GM13976 (cell line): ENCODE data around the gene ADAMTS2.
A peak's percentile ranks its signal among the peaks of the same experiment; 100 is the strongest.

Experiments used
- DNase-seq: peaks from one replicate; pipeline ENCODE4 v3.0.0; 2012; ENCODE audit warnings: low spot score
- in situ Hi-C: fragments of 300-500 bp; cut with MboI; formaldehyde crosslinking; loops from one replicate; pipeline ENCODE4 v1.12.0; 2022; ENCODE audit warnings: low sequenced_read_pairs, mixed read lengths, inconsistent platforms; ENCODE audit not compliant: unreplicated experiment
- TF ChIP-seq, protein P1 (sequence below): IDR thresholded peaks from 2 replicates; pipeline ENCODE4 v1.5.1; 2012; ENCODE audit warnings: borderline replicate concordance, mild to moderate bottlenecking; ENCODE audit not compliant: insufficient read depth; ENCODE audit errors: extremely low read depth, missing control alignments, control extremely low read depth

ADAMTS2 gene

DNA sequence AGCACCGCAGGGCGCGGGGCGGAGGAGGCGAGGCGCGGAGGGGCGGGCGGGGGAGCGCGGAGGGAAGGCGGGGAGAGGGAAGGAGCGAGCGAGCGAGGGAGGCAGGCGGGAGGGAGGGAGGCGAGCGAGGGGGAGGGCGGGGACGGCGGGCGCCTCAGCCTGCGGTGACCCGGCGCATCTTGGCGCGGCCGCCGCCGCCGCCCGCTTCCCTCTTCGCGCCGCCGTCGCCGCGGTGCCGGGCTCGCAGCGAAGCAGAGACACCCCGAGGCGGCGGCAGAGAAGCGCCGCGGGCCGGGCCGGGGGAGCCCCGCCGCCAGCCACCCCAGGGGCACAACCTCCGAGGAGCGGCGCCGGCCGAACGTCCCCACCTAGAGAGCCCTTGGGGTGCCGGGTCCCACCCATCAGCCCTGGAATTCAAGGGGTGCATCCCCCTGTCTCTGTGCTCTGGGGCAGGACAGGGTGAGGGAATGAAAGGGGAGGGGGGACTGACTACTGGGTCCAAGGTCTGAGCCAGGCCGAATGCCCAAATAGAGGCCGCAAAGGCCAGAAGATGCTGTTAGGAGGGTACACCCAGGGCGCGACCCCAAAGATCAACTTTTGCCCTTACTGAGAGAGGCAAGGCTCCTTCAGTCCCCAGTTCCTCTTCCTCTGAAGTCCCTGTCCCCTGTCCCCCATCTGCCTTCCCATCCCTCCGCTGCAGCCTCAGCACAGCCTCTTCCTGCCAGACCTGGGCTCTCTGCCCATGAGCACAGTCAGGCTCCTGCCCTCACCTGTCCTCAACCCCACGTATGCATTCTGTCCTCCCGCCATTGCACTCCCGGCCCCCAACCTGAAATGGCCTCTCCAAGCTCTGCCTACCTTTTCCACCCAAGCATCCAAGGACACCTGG lies at the start of gene ADAMTS2:
Gene ADAMTS2 (minus strand): TSS at position 29 of the 889 bp plus-strand sequence. CDS start 133 bp downstream, outside the sequence.
- in situ Hi-C loops, result no loop called here
- no peak for DNase-seq
- TF ChIP-seq, protein P1, sequence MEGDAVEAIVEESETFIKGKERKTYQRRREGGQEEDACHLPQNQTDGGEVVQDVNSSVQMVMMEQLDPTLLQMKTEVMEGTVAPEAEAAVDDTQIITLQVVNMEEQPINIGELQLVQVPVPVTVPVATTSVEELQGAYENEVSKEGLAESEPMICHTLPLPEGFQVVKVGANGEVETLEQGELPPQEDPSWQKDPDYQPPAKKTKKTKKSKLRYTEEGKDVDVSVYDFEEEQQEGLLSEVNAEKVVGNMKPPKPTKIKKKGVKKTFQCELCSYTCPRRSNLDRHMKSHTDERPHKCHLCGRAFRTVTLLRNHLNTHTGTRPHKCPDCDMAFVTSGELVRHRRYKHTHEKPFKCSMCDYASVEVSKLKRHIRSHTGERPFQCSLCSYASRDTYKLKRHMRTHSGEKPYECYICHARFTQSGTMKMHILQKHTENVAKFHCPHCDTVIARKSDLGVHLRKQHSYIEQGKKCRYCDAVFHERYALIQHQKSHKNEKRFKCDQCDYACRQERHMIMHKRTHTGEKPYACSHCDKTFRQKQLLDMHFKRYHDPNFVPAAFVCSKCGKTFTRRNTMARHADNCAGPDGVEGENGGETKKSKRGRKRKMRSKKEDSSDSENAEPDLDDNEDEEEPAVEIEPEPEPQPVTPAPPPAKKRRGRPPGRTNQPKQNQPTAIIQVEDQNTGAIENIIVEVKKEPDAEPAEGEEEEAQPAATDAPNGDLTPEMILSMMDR, result no peak

DNA sequence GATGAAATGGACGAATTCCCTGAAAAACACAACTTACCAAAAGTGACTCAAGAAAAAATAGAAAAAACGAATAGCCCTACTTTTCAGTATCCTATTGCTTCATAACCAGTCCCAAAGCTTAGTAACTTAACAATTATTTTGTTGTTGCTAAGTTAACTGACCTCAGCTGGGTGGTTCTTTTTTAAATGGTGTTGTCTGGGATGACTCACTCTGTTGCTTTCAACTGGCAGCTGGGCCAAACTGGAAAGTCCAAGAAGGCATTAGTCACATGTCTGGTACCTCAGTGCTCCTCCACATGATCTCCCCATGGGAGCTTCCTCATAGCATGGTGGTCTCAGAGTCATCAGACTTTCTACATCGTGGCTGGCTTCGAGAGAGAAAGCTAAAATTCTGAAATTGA lies 47.8 kb upstream of the ADAMTS2 start:
- in situ Hi-C loops, result no loop called here
- DNase-seq, result no peak
- TF ChIP-seq, protein P1, result no peak

DNA sequence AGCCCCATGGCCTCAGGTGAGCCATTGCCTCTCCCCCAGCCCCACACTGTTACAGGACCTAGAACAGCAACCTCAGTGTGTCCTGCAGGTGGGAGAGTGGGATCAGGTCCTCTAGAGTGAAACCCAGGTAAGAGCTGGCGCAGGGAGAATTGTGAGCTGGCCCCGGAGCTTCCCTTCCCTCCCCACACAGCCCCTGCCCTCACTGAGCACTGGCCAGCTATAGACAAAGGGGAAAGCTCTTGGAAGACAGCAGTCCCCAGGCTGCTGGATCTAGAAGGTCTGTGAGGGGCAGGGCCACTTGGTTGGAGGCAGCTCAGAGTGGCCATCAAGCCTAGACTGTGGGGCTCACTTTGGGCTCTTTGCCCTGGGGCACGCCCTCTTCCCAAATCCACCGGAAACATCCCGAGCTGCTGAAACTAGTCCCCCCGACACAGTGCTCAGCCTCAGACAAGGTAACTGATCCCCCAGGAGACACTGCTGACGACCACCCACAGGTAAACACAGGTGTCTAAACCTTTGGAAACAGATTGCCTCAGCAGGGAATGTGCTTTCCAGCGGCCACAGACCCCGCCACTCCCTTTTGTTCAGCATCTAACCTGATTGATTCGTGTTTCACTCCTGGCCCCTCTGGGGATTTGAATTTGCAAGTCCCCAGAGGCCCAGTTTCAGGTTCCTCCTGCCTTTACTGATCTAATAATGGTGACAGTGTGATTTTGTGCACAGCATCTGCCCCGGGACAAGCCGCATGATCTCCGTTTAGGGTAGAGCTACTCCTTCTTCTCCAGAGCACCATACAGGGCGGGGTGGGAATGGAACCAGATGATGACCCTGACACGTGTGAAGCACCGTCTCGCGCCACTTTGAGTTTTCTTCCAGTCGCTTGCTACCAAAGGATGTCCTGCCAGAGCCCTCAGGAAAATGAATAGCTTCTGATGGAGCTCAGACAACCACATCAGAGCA lies 42.2 kb upstream of the ADAMTS2 start:
- DNase-seq, result no peak
- TF ChIP-seq, protein P1, result no peak
- in situ Hi-C loops, result no loop called here

DNA sequence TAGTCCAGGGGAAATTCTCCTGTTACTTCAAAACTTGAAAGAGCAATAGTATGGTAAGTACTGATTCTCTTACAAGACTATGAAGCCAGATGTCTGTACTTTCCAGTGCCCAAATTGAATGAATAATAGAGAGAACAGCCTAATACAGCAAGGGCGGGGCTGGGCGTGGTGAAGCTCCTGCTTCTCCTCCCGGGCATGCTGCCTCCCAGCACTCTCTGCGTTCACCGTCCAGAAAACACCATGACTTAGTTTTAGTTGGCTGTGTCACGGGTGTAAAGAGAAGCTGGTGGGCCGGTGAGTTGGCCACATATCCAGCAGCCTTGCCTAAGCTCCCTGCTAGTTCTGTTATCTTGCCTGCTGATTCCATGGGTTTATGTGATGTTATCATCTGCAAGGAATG lies 40.7 kb upstream of the ADAMTS2 start:
- TF ChIP-seq, protein P1, result no peak
- DNase-seq, result no peak
- in situ Hi-C loops, result no loop called here

DNA sequence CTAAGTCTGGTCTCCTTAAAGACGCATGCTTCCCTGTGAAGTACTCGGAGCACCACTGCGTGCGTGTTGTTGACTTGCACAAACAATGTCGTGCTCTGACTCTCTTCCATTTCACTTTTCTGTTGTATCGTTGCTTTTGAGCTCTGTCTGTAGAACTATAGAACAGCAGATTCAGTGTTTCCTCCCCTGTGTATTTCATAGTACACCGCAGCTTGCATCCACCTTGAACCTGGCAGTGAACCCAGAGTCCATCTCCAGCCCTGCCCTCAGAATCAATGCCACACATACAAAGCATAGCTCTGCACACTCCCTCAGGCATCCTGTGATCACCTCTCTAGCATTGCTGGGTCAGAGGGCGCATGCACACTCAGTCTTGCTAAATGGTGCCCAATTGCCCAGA lies 37.2 kb upstream of the ADAMTS2 start:
- in situ Hi-C loops, result no loop called here

DNA sequence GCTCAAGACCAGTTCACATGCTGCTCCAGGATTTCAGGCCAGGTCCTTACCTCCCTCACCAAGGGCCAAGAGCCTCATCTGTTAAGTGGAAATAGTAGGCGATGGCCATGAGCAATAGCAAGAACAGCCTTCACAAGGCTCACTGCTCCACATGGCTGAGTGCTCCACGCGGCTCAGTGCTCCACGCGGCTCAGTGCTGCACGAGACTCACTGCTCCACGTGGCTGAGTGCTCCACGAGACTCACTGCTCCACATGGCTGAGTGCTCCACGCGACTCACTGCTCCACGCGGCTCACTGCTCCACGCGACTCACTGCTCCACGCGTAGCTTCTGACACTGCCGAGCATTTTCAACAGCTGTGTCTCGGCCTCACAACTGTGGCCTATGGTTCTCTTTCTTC lies 36.4 kb upstream of the ADAMTS2 start:
- no peak for DNase-seq
- in situ Hi-C loops, result no loop called here
- TF ChIP-seq, protein P1, result no peak

More for the DNA sequence above, 37.2 kb upstream of the ADAMTS2 start:
- TF ChIP-seq, protein P1, result no peak
- peak; percentile 12 for DNase-seq
